Esophagus squamous epithelium (tissue), 5 donors: ENCODE results near the gene CCNL1. TPM values are rescaled to one million over a fixed set of nuclear protein-coding genes. Genes with fewer than 3 reads are reported as not detected.
"Not testable (repeated sequence)": the region's sequence is repeated elsewhere in the genome, so short reads cannot be mapped to it uniquely, and the experiment has no call there.

Source experiments
- DNase-seq: peaks from one replicate; lab custom pipeline; 2025; lab: John Stamatoyannopoulos, UW
- H3K27ac ChIP-seq, 4 donors: fragments of 200-600 bp; sonication (generic); one replicate each; pipeline ENCODE4 v1.5.1; 2016 to 2019; ENCODE audit warnings: mild to moderate bottlenecking in 1 of 4
- H3K27me3 ChIP-seq, 4 donors: fragments of 200-600 bp; sonication (generic); 1 replicate in 3 of 4; 2 replicates in 1 of 4; pipeline versions ENCODE4 v1.5.1 to v1.6.0; 2017 to 2021; ENCODE audit warnings: antibody characterized with exemption in 1 of 4
- H3K36me3 ChIP-seq, 3 donors: fragments of 200-600 bp; sonication (generic); one replicate each; pipeline ENCODE4 v1.5.1; 2016 to 2019
- H3K4me1 ChIP-seq, 3 donors: fragments of 200-600 bp; sonication (generic); one replicate each; pipeline ENCODE4 v1.5.1; 2017 to 2019
- H3K4me3 ChIP-seq, 4 donors: fragments of 200-600 bp; sonication (generic); 1 replicate in 3 of 4; 2 replicates in 1 of 4; pipeline ENCODE4 v1.5.1; 2016 to 2019; ENCODE audit warnings: mild to moderate bottlenecking in 2 of 4, moderate library complexity in 1 of 4
- H3K9me3 ChIP-seq, 3 donors: fragments of 200-600 bp; sonication (generic); one replicate each; pipeline ENCODE4 v1.5.1; 2016 to 2019
- CTCF ChIP-seq, 6 experiments: fragments of 450-650 bp in 4 of 6; fragments of 200-600 bp in 2 of 6; sonication (generic) in 2 of 6; IDR thresholded peaks; one replicate each; pipeline ENCODE4 v1.5.1; 2016 to 2019; ENCODE audit warnings: antibody characterized with exemption in 6 of 6, mild to moderate bottlenecking in 4 of 6, moderate library complexity in 4 of 6
- POLR2A ChIP-seq, 4 donors: fragments of 450-650 bp; IDR thresholded peaks; one replicate each; pipeline ENCODE4 v1.6.1; 2017; ENCODE audit warnings: antibody characterized with exemption in 4 of 4, mild to moderate bottlenecking in 4 of 4, moderate library complexity in 3 of 4
- WGBS, 2 donors: methylation state at CpG; one replicate each; pipeline ENCODE4 v1.1.5; 2018; 5-methylcytosine and 5-hydroxymethylcytosine counted together
- intact Hi-C: fragments of 100-400 bp; cut with DNase I; formaldehyde crosslinking; loops from one replicate; pipeline ENCODE4 v1.15.0; 2022
- total RNA-seq, 4 donors: library from RNA; depleted of rRNA; stranded (reverse); fragments of >200 nt; gene quantifications; one replicate each; pipeline ENCODE4 v1.1.0, GENCODE V29; 2016
- donor health status: DM: yes; HTN: yes; CAD: no.

CCNL1 gene
- total RNA-seq, 4 donors from 2014 or later: 51.0 to 185 (median 121) TPM

- Histone ChIP-seq H3K27ac (no peak overlapping the region), H3K36me3 (peaks cover 0 to 6% (median 3%) of the 10 kb centered on the region in 3 donors), H3K4me3 (no peak overlapping the region), H3K4me1 (peaks cover 5 to 16% (median 6%) of the 10 kb centered on the region in 3 donors), H3K27me3 (no peaks in the 10 kb centered on the region), H3K9me3 (no peaks in the 10 kb centered on the region)
- intact Hi-C loops: no loop called here
- 72 to 82% methylated on average over 2 of the region's 2 CpGs for WGBS, 2 donors
- TF ChIP-seq CTCF (IDR thresholded peaks at IDR 0.05) (no peak), POLR2A (IDR thresholded peaks at IDR 0.05) (no peak)
- DNase-seq: no peak
Measured at GRCh38 chr3:157180262-157180661, 20.3 kb upstream of the CCNL1 start.

- Histone ChIP-seq H3K36me3 (peaks cover 0 to 3% (median 0%) of the 10 kb centered on the region in 3 donors), H3K9me3 (no peaks in the 10 kb centered on the region), H3K4me1 (peaks cover 5 to 17% (median 6%) of the 10 kb centered on the region in 3 donors), H3K4me3 (no peak overlapping the region), H3K27me3 (no peaks in the 10 kb centered on the region), H3K27ac (no peak overlapping the region)
- no peak for DNase-seq
- no peak for TF ChIP-seq POLR2A (IDR thresholded peaks at IDR 0.05)
- no peak for TF ChIP-seq CTCF (IDR thresholded peaks at IDR 0.05)
- intact Hi-C loops: no loop called here
- WGBS, 2 donors: 92% methylated on average over 6 of the region's 27 CpGs; no CpG with 5 or more reads in 1 of the 2 donors
Measured at GRCh38 chr3:157179365-157179803, 19.4 kb upstream of the CCNL1 start.

- H3K9me3 ChIP-seq, H3K27ac ChIP-seq, H3K27me3 ChIP-seq, H3K4me3 ChIP-seq, intact Hi-C loops, DNase-seq, H3K36me3 ChIP-seq: not testable (repeated sequence)
- H3K4me1 ChIP-seq: peaks cover 5 to 24% (median 6%) of the 10 kb centered on the region in 3 donors
- no CpG with 5 or more reads among the region's 54 CpGs for WGBS, 2 donors
Measured at GRCh38 chr3:157178503-157179364, 18.8 kb upstream of the CCNL1 start.

GRCh38 chr3:157177801-157178453 lies 18.0 kb upstream of the CCNL1 start:
- H3K27ac ChIP-seq, H3K4me3 ChIP-seq, intact Hi-C loops, H3K36me3 ChIP-seq, H3K9me3 ChIP-seq, DNase-seq, H3K27me3 ChIP-seq: not testable (repeated sequence)
- peaks cover 5 to 24% (median 6%) of the 10 kb centered on the region in 3 donors for H3K4me1 ChIP-seq
- 85 to 90% methylated on average over 6 to 9 of the region's 9 CpGs for WGBS, 2 donors

GRCh38 chr3:157176934-157177333 lies 17.0 kb upstream of the CCNL1 start:
- TF ChIP-seq CTCF (IDR thresholded peaks at IDR 0.05) (no peak), POLR2A (IDR thresholded peaks at IDR 0.05) (no peak)
- WGBS, 2 donors: 95 to 97% methylated on average over 9 of the region's 10 CpGs

More at GRCh38 chr3:157176934-157177333, 17.0 kb upstream of the CCNL1 start:
- peaks cover 0 to 3% (median 0%) of the 10 kb centered on the region in 3 donors for H3K36me3 ChIP-seq
- no peaks in the 10 kb centered on the region for H3K9me3 ChIP-seq
- H3K4me3 ChIP-seq: no peak overlapping the region
- DNase-seq: no peak
- H3K4me1 ChIP-seq: peaks cover 5 to 24% (median 6%) of the 10 kb centered on the region in 3 donors
- intact Hi-C loops: no loop called here
- H3K27me3 ChIP-seq: no peaks in the 10 kb centered on the region
- peak overlapping the region in 1 of 4 donors; percentile 98 for H3K27ac ChIP-seq
